Head of caudate nucleus (tissue), 42 donors: ENCODE data around the gene SCO2.
A peak's percentile ranks its signal among the peaks of the same experiment; 100 is the strongest.

Experiments
- DNase-seq, 42 donors: peaks; one replicate each; pipeline versions ENCODE4 v3.0.0 to v3.0.0-alpha.2; 2020 to 2021; ENCODE audit warnings: mixed read lengths in 7 of 42
- intact Hi-C: fragments of 100-400 bp; cut with DNase I; formaldehyde crosslinking; loops from one replicate; pipeline ENCODE4 v1.15.0; 2022

The SCO2 gene

DNA sequence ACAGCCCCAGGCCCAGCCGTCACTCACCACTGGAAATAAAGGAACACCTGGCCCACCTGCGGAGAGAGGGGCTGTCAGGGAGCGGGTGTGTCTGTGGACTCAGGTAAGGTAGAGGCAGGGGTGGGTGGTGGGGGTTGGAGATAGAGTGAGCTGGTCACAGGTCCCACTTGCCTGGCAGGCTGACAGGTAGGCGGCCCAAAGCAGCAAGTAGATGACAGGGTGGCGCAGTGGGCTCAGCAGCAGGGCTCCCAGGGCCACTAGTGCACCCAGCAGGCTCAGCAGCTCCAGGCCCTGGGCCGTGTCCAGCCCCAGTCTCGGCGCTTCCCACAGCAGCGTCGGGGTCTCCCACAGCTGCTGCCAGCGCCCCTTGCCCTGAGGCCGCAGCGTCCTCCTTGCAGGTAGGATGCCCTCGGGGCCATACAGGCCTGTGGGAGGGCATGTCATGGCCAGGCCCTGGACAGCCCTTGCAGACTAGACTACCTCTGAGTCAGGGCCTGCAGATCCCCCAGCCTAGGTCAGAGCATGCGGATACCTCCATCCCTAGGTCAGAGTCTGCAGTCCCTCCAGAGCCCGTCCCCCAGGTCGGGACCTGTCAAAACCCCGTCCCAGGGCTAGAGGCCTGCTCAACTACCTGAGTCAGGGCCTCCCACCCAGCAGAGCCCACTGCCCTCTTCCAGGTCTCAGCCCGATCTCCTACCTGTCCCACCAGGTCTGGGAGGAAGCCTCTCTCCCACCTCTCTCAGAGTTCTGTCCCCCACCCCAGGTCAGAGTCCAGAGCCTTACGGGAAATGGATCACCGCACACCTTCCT is 18.6 kb downstream of the SCO2 start:
- DNase-seq: peak in 4 of 42 donors; percentile 11 to 45 (median 26)
- intact Hi-C loops: loop anchor here (2.0 to 10.0 kb wide), 2 partner anchors 32 to 262 kb away; partner anchors contain the start of genes SBF1 and TUBGCP6

GRCh38 chr22:50505776-50506610 is 19.4 kb downstream of the SCO2 start:
- intact Hi-C loops: loop anchor here (2.0 to 10.0 kb wide), 2 partner anchors 31 to 261 kb away; partner anchors contain the start of genes SBF1 and TUBGCP6
- peak in 18 of 42 donors; percentile 18 to 70 (median 46) for DNase-seq

GRCh38 chr22:50505276-50505775 is 20.1 kb downstream of the SCO2 start:
- intact Hi-C loops: loop anchor here (10.0 kb wide), 1 partner anchor 261 kb away; the partner anchor contains the start of gene TUBGCP6
- DNase-seq: no peak

DNA sequence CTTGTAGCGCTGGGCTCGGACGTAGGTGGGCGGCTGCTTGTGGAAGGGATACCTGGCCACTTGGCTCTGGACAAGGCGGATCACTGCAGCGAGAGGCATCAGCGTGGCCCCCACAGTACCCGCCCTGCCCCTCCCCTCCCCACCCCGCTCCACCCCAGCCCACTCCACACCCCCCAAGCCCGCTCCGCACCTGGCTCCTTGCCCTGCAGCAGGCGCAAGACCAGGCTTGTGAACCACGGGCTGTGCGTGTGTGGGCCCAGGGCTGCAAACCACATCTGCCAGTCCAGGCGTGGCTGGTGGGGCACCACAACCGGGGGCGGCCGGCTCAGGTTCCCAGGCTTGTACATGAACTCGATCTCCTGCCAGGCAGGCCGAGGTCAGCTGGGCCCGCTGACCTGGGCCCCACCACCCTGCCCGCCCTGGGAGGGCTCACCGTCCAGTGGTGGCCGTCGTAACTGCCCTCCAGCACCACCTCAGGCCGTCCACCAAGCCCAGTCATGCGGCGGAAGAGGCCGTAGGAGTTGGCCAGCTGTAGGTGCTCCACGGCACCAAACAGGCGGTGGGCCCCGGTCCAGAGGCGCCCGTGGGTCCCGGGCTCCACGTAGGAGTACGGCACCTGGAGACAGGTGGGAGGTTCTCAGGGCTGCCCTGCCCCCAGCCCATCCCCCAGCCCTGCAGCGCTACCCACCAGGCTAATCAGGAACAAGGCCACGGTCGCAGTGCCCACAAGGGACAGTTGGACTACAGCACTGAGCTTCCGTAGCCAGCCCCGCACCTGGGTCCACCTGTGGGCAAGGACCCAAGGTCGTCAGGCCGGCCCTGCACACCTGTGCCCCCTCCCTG is 20.8 kb downstream of the SCO2 start:
- intact Hi-C loops: loop anchor here (10.0 kb wide), 1 partner anchor 260 kb away; the partner anchor contains the start of gene TUBGCP6
- no peak for DNase-seq

GRCh38 chr22:50503475-50504145 is 21.8 kb downstream of the SCO2 start:
- intact Hi-C loops: loop anchor here (10.0 kb wide), 1 partner anchor 259 kb away; the partner anchor contains the start of gene TUBGCP6
- DNase-seq: no peak

DNA sequence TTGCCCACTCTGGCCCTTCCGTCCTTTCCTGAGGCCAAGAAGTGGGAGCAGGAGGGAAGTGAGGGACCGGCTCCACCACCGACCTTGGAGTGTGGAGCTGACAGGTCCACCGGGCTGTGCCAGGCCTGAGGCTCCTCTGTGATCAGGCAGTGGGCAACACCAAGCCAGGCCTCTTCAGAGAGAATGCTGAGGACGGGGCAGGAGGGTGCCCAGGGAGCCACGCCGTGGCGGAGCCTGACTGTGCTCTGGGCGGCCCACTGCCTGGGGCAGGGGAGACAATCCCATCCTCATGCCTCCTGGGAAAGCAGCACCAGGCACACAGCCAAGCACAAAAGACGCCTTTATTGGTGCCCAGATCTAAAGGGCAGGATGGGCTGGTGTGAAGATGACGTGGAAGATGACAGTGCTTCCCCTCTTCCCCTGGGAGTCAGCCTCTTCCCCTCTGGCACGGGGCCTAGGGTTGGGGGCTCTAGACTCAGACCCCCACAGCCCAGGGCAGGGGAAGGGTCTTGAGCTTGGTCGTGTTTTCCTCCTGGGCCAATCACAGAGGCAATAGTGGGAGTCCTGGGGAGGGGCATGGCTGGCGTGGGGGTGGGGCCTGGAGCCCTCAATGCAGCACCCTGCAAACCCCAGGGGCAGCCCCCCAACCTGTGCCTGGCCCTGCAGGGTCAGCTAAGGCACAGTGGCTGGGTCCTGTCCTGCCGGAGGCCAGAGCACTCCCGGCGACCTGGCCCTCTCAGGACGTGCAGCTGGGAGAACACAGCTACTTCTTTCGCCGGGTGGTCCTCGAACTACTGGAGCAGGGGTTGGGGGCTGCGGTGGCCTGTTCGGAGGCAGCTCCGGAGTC is 22.5 kb downstream of the SCO2 start:
- intact Hi-C loops: loop anchor here (10.0 kb wide), 1 partner anchor 258 kb away; the partner anchor contains the start of gene TUBGCP6
- DNase-seq: no peak

DNA sequence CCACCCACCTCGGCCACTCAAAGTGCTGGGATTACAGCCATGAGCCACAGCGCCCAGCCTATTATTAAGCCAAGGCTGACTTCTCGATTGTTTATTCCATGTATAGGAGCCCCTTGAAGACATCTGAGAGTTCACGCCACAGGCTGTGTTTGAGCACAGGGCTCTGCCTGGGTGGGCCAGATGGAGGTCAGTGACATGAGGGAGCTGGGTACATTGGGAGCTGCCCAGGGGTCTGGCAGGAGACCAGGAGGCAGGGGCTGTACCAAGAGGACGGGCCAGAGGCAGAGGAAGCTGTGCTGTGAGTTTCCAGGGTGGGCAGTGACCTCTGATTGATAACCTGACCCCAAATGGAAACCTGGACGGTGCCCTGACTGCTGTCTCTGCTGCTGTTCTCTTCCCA is 23.3 kb downstream of the SCO2 start:
- DNase-seq: no peak
- intact Hi-C loops: loop anchor here (10.0 kb wide), 1 partner anchor 257 kb away; the partner anchor contains the start of gene TUBGCP6

- no peak for DNase-seq
- intact Hi-C loops: loop anchor here (10.0 kb wide), 1 partner anchor 256 kb away; the partner anchor contains the start of gene TUBGCP6
Measured at GRCh38 chr22:50500452-50500851, 24.9 kb downstream of the SCO2 start.

DNA sequence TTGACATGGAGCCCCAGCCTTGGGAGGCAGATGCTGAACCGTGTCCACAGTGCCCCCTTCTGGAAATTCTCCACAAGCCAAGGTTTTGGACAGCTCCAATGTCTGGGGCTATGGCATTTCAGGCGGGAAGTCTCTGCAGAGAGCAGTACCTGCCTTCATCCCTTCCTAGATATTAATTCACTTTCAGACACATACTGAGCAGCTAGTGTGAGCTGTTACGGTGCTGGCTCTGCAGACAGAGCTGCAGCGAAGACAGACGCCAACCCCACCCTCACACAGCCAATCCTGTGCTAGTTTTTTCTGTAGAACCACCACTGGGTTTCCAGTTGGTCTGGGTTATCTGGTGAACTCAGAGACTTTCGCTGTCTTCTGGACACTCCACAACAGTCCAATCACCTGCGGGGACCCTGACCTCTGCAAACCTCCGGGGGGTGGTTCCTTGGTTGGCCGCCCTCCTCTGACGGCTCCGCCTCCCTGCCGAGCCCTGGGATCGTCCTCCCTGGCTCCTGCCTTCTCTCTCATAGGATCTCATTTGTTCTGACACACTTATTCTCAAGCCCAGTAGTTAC is 27.0 kb downstream of the SCO2 start:
- DNase-seq: peak; percentile 46 to 88 (median 72)
- intact Hi-C loops: no loop called here

DNA sequence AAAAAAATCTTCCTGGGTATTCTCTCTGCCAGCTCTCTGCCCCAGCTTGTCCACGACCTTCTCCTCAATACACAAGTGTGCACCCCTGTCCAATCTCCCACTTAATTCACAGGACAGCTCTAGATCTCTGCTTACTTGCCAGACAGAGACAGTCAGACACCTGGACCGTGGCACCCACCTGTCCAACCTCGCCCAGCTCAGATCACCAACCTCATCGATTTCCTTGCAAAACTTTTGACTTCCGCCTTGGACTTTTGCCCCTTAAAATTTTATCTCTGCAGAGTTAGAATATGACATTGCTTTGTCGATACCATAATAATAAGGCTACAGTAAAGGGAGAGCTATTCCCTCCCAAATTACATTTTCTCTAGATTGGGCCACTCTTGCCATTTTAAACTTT is 28.3 kb downstream of the SCO2 start:
- intact Hi-C loops: no loop called here
- no peak for DNase-seq

GRCh38 chr22:50490531-50491308 is 34.7 kb downstream of the SCO2 start:
- intact Hi-C loops: no loop called here

GRCh38 chr22:50489363-50490243 is 35.8 kb downstream of the SCO2 start:
- DNase-seq: no peak
- intact Hi-C loops: no loop called here

More at GRCh38 chr22:50490531-50491308, 34.7 kb downstream of the SCO2 start:
- no peak for DNase-seq

GRCh38 chr22:50488886-50489285 is 36.5 kb downstream of the SCO2 start:
- DNase-seq: no peak
- intact Hi-C loops: no loop called here

- no peak for DNase-seq
- intact Hi-C loops: no loop called here
Measured at GRCh38 chr22:50488006-50488677, 37.3 kb downstream of the SCO2 start.
